Kidney tubule cell (primary cell): ENCODE data around the gene EFHC1.
"Not testable (repeated sequence)": the region's sequence is repeated elsewhere in the genome, so short reads cannot be mapped to it uniquely, and the experiment has no call there.

ENCODE experiments used
- DNase-seq: peaks from one replicate; pipeline ENCODE4 v3.0.0-alpha.2; 2018; ENCODE audit warnings: low spot score

Gene EFHC1

DNA sequence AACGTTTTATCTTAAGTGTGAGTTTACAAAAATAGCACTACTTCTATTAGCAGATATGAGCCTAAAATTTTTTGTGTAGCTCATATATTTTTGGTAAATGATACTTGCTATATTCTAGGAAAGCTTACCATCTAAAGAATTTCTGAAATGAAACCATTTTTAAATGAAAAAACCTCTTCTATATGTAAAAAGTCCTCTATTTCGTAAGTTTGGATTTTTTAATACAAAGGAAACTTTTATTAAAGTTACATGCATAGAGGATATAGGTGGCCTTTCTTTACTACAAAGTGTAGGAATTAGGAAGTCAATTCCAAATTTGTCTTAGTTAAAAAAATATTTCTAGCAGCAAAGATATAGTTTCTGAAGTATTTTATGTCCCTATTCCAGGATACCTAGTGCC, 18.8 kb downstream of the EFHC1 start:
- DNase-seq = no peak

DNA sequence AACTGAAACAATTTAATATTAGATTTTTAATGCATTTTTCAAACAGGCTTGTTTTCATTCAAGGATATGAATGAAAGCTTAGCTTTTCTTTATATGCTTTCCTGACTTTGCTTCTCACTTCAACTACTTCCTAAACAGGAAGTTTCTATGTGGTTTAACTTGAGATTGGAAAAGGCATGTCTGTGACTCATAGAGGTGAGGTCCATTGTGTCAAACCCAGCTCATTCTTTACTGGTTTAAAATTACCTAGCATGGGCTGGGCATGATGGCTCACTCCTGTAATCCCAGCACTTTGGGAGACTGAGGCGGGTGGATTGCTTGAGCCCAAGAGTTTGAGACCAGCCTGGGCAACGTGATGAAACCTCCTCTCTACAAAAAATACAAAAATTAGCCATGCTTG, 34.4 kb downstream of the EFHC1 start:
- DNase-seq = peak; percentile 91

DNA sequence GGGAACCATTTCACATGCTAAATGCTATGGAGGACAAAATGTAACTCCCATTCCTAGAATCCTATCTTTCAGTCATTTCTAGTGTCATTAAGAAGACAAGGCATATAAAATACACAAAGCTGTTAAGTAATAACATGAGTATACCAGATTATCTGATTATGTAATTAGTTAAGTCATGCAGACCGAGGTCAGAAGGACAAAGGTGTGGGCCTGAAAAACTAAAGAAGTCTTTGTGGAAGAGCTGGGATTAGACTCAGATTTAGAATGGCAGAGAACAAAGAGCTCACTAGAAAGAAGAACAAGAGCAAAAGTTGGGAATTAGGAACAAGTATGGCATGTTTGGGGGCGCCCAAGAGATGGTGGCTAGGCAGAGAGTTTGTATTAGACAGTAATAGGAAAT, 37.0 kb downstream of the EFHC1 start:
- no peak for DNase-seq

DNA sequence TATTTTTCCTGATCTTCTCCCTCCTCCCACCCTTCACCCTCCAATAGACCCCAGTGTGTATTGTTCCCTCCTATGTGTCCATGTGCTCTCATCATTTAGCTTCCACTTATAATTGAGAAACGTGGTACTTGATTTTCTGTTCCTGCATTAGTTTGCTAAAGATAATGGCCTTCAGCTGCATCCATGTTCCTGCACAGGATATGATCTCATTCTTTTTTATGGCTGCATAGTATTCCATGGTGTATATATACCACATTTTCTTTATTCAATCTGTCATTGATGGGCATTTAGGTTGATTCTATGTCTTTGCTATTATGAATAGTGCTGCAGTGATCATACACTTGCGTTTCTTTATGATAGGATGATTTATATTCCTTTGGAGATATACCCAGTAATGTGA, 41.1 kb downstream of the EFHC1 start:
- not testable (repeated sequence) for DNase-seq

DNA sequence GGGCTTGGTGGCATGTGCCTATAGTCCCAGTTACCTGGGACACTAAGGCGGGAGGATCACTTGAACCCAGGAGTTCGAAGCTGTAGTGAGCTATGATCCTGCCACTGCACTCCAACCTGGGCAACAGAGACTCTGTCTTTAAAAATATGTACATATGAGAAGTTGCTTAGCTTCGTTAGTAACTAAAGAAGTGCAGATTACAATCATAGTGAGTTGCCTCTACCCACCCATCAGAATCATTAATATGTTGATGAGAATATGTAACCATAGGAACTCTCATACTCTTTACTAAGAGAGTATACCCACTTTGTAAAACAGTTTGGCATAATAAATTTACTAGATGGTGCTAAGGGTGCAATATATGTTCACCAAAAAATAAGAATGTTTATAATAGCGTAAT, 54.0 kb downstream of the EFHC1 start:
- DNase-seq = no peak

DNA sequence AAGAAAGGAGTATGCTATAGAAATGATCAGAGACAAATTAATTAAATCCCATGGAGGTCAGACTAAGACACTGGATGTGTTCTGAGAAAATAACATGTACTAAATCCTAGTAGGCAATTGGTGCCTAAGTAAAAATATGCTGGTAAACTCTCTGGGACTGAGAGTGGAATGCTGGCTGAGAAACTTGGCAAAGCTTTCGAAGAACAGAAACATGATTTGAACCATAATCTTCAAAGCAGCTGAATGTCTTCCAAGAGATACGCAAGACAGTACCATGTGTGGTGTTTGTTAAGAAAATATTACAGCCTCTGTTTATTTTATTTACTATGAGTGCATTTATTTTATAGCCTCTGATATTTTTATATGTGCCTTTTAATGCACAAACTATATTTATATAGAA, 55.2 kb downstream of the EFHC1 start:
- no peak for DNase-seq

DNA sequence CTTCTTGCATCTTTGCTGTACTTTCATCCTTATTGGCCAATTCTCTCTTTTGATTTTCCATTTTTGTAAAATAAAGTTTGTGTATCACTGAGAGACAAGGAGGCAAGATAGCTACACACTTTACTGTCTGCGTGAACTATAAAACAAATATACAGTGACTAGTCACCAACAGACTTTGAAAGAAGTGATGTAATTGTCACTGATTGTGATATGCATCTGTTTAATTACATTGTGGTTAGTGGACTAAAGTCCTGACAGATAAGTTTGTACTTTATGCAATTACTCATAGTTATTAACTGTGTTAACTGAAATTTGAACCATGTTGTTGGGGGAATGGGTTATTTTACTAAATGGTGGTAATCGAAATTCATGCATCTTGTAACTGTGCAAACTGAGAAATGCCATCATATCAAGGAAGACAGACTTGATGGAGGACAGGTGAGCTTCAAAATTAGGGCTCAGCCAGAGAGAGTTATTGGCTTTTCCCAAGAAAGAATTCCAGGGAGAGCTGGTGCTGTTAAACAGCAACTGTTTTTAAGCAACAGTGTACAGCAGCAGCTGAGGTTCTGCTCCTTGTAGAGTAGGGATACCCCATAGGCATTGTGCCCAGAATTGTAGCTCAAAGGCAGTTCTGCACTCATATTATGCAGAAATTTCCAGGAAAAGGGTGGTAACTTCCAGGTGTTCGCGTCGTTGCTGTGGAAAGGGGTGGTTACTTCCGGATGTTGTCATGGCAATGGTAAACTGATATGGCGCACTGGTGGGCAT, 62.9 kb downstream of the EFHC1 start:
- no peak for DNase-seq

DNA sequence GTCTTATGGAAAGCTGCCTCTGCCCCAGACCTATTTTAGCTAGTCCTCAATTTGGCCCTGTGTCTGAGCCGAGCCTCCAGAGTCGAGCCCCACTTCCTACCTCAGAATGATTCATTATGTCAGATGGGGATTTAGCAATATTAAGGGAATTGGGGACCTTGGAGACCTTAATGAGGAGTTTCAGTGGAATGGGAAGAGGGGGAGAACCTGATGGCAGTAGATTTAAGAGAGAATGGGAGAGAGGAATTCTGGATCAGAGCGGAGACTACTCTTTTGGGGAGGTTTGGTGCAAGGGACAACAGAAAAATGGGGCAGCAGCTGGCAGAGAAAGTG, 63.5 kb downstream of the EFHC1 start:
- no peak for DNase-seq

DNA sequence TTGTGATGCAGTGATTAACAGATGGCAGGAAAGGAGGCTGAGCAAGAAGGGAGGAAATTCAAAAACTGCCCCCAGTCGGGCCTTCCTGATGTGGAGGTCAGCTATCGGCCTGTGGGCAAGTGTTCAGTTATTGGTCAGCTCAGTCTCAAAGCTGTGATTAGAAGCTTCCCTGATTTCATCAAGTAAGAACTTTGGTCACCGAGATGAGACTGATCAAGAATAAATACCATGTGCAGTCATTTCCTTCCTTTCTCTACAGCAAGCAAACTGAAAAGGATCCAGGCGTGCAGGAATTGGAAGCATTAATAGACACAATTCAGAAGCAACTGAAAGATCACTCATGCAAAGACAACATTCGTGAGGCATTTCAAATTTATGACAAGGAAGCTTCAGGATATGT, 69.7 kb downstream of the EFHC1 start:
- peak; percentile 27 for DNase-seq

DNA sequence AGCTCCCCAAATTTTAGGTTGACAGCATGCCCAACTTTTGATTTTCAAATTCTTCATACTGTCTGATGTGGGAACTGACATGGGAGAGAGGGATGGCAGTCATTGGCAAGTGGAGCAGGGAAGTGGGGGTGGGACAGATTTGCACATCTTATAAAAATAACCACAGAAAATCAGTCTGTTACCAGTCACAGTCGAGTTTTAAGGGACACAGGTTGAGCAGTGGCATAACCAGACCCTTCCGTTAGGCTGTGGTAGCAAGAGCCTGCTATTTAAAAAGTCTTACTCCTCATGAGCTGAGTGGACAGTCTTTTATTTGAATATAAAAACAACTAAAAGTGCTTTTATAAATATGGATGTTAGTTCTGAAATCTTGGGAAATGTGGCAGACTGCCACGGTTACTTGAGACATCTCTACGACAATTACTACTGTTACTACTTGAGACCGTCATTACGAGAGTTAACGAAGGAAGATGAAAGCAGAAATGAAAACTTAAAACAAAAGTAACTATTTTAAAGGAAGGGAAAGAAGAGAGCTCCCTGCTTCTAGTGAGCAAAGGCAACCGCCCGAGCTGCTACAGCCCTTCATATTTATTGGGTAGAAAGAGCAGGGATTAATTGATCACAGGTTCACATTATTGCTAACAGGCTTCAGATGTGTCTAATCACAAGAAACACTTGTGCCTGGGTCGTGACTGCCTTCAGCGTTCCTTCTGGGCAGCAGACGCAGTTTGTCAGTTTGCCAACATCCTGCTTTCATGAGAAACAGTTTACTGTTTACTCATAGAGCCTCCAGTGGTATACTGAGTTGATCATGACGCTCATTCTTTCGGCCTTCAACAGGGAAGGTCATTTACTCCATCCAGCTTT, 71.3 kb downstream of the EFHC1 start:
- no peak for DNase-seq

DNA sequence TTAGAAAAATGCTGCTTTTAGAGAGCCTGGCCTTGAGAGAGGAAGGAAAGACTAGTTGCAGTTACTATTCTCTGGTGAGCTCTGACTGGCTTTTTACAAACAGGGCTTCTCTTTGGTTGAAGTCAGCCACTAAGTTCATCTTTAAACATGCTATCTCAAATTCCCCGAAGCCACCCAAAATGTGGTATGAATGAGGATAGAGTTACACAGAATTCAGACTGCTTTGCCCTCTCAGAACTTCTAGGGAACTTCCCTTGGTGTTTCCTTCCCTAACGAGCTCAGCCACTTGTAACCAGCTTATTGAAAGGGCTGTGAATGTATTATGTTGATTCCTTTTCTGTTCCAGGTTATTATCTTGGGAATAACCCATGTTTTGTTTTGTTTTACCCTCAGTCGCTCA, 73.5 kb downstream of the EFHC1 start:
- no peak for DNase-seq

DNA sequence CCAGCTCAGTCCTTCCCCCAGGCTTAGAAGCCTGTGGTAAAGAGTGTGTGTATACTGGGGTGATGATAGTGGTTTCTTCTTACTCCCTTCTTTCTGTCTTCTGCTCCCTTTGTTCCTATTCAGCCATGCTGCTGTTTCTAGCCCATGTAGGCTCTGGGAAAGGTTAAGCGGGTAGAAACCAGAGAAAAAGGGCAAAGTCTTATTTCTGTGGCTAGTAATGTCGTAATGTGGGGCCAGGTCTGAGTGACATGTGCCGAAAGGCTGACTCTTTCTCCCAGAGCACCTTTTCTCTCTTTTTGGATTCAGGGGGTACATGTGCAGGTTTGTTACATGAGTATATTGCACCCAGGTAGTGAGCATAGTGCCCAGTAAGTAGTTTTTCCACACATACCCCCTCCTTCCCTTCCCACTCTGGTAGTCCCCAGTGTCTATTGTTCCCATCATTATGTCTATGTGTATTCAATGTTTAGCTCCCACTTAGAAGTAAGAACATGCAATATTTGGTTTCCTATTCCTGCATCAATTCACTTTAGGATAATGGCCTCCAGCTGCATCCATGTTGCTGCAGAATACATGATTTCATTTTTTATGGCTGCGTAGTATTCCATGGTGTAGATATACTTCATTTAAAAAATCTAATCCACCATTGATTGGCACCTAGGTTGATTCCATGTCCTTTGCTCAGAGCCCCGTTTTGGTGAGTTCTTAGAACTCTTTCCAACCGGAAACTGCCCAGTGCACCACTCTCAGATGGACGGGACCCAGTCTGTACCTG, 74.3 kb downstream of the EFHC1 start:
- no peak for DNase-seq

DNA sequence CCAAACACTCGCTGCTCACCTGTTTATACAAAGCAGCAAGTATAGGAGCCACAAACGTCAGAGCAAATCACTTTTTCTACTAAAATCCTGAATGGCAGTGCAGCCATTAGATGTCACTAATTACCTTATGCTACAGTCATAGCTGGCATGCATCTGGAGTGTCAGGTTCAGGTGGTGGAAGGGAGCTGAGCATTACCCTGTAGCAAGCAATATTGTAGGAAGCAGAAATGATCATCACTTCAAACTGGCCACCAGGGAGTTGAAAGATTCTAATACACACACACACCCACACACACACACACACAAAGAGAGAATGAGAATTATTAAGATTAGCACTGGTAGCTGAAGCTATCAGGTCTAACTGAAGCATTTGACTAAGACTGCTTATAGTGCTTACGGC, 75.8 kb downstream of the EFHC1 start:
- no peak for DNase-seq

DNA sequence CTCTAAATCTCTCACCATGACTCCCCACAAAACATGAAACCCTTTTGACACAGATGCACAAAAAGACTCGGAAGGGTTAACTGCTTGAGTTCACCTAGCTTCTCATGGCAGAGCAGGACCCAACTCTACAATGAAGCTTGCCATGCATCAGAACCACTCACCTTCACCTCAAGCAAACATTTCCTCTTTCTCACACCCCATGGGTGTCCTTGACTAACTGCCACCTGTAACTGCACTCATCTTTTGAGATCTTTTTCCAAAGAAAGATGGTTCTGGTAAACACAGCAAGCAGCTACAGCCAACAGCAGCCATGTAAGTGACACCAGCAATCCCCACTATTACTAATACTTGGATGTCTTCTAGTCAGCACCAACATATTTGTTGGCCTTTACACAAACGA, 76.5 kb downstream of the EFHC1 start:
- no peak for DNase-seq

DNA sequence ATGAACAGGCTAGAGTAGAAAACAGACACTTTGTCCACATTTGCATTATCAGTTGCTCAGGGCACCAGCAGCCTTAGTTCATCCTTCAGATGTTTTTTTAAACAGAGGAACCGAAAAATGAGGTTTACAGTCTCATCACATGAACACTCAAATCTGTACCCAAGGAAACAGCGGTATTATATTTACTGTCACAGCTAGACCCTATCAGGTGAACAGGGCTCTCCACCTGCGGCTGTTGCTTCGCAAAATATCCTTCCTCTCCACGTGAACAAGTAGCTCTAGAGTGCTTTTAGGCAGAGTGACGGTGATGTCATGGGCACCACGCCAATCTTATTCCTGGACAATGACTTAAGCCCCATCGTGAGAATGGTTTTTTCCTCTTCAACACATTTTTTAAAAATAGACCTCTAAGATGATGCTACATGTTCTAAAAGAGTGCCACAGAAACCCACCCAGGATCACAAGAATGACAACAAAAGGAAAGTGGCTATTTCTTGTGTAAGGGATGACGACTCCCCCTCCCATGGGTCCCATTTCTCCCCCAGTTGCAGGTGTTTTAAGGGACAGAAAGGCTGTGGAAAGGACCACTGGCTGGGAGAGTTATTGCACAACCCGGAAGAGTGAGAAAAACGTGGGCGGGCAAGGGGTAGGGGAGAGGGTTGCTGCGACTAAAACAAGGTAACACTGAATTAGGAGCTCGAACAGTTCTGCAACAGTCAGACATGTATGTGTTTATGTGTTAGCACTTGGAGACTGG, 77.7 kb downstream of the EFHC1 start:
- DNase-seq = no peak

DNA sequence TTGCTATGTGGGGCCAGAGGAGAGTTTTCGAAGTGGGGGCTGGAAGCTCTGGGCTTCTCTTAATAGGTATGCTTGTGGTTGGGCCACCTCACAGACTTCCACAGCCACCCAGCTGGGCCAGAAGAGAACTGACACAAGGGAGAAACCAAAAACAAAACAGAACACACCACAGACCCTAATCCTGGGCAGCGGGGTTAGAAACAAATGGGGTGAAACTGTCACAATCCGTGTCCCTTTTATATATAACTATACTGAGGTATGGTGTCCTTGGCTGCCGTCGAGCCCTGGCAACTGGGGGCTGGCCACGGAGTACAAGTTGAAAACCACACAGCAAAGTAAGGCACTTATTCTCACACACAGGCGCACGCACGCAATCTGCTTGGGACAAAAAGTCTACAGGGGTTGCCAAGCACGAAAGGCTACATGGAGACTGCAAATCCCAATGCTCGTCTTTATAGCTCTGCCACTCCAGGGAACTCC, 78.4 kb downstream of the EFHC1 start:
- DNase-seq = no peak

DNA sequence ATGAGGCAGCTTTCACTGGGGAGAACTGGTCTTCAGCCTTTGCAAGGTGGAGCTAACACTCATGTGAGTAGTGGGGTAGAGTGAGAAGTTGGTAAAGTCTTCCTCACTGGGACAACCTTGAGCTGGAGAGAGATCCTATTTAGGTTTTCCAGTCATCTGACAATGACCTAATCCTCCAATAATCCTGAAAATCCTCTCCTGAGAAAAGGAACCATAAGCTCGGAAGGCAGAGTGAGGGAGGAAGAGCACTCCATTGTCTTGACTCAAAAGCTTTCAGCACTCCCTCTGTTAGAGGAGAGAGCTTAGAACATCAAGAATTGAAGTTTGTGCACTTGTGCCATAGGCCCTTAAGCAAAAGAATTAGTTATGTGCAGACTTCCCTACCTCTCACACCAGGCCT, 78.9 kb downstream of the EFHC1 start:
- DNase-seq = peak; percentile 66

DNA sequence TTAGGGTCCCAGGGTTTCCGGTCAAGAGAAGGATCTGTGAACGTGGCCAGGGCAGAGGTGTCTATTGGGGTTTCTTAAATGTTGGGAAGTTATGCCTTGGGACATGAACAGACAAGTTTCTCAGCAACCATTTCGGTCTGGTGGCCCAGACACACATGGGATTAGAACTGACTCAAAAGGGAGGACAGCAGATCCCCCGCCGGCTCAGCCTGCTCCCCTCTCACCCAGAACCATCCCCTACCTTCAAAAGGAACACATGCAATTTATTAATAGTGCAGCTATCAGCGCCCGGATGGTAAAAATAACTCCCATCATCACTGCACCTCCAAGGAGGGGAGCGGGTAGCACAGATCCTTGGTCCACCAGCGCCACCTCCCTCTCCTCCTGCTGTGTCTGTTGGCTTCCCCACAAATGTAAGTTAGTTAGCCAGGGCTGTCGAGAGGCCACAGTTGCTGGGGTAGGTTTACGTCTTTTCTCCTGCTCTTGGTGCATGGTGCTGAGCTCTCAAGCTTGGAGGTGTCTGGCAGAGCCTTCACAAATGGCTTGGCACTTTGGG, 79.6 kb downstream of the EFHC1 start:
- no peak for DNase-seq

DNA sequence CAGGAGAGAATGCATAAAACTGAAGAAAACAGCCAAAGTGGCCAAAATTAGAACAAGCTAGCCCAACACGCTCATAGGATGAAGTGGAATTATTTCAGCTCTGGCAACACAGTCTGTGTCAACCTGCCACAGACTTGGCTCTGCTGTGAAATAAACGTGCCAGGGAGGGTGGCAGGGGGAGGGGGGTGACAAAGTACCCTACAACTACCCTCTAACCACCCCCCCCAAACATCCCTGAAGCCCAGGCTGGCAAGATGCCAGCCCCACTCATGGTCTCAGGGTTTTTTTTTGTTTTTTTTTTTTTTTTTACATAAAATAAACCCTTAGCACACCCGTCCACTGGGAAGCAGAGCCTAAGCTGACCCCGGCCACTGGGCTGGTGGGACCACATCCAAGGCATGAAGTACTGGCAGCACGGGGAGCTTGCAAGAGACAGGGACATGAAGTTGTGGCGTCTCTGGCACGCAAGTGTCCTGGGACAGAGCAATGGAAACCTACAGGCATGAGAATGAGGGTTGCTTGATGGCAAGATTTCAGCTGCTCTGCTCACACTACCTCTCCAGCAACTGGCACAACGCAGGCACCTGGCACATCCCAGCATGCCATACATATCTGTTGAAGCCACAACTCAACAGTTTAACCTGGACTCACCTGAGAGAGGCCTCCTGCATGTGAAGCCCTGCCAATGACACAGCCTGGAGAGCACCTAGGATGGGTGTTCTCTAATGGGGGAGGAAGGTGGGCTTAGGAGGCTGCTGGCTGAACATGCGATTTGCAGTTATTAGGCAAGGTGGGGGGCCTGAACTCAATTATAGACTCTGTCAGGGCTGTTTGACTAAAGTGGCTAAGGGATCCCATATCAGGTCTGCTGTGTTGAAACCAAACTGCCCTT, 80.3 kb downstream of the EFHC1 start:
- no peak for DNase-seq

DNA sequence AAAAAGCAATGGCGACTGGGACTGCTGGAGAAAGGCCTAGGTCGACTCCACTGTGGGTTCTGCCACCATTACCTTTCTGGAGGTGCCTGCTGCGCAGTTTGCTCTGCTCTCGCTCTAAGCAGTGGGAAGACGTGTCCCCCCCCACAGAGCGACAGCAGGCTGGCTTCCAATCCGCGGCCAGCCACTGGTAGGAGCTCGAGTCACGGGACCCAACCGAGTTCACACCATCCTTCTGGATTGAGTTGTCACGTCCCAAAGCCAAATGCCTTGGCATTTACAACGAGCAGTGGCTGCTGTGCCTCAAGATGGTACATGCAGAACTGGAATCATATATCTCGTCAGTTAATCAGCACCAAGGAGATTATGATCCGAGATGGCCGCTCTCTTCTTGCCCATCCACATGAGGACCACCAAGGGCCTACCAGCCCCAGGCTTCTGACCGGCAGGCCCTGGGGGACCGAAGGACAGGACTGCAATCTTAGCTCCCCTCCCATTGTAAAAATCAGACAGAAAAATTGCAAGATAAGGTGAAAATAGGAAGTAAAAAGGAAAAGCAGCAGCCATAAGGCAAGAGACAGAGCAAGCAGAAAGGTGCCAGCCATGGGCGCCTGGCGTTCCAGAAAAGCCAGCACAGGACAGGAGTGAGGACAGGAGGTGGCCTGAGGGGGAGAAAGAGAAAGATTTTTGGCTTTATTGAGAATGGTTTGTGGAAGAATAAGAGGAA, 82.3 kb downstream of the EFHC1 start:
- DNase-seq = no peak
